SK-N-SH treated with all-trans-retinoic acid at 6 μM for 48 hours (cell line): Measurements from ENCODE around the gene CRIP1.

Experiments used
- ATAC-seq: fragments of 200-7000 bp; cut with Tn5 transposase; 3 replicates; pipeline ENCODE4 v1.9.1; 2020; ENCODE audit warnings: mild to moderate bottlenecking, moderate library complexity
- ARNTL ChIP-seq: fragments of 450-650 bp; formaldehyde crosslinking; IDR thresholded peaks from 2 replicates; pipeline ENCODE4 v1.5.0; 2020; ENCODE audit warnings: low read depth, mild to moderate bottlenecking, moderate library complexity, borderline replicate concordance
- BACH2 ChIP-seq: fragments of 250-450 bp; sonication (Bioruptor Pico); IDR thresholded peaks from 2 replicates; pipeline ENCODE4 v1.9.0; 2021; ENCODE audit warnings: mild to moderate bottlenecking, borderline replicate concordance
- CSDC2 ChIP-seq: fragments of 250-450 bp; sonication (Bioruptor Pico); IDR thresholded peaks from 2 replicates; pipeline ENCODE4 v1.5.0; 2020; ENCODE audit warnings: mild to moderate bottlenecking, moderate library complexity
- CSRNP3 ChIP-seq: fragments of 250-450 bp; sonication (Bioruptor Pico); IDR thresholded peaks from 2 replicates; pipeline ENCODE4 v1.5.1; 2021; ENCODE audit warnings: mild to moderate bottlenecking, moderate library complexity
- ESRRG ChIP-seq: fragments of 250-450 bp; sonication (Bioruptor Pico); IDR thresholded peaks from 2 replicates; pipeline ENCODE4 v1.6.1; 2021; ENCODE audit warnings: mild to moderate bottlenecking
- ISL1 ChIP-seq: fragments of 250-450 bp; sonication (Bioruptor Pico); IDR thresholded peaks from 2 replicates; pipeline ENCODE4 v2.1.2; 2022; ENCODE audit warnings: mild to moderate bottlenecking, moderate library complexity
- OSR1 ChIP-seq: fragments of 250-450 bp; sonication (Bioruptor Pico); IDR thresholded peaks from 2 replicates; pipeline ENCODE4 v1.8.0; 2022; ENCODE audit warnings: moderate library complexity, mild to moderate bottlenecking, inconsistent platforms
- PATZ1 ChIP-seq: fragments of 250-450 bp; sonication (Bioruptor Pico); IDR thresholded peaks from 2 replicates; pipeline ENCODE4 v1.8.0; 2020; ENCODE audit warnings: mild to moderate bottlenecking, moderate library complexity, borderline replicate concordance
- RARB ChIP-seq: fragments of 250-450 bp; sonication (Bioruptor Pico); IDR thresholded peaks from 2 replicates; pipeline ENCODE4 v1.8.0; 2021; ENCODE audit warnings: mild to moderate bottlenecking, moderate library complexity
- TCF4 ChIP-seq: fragments of 250-450 bp; sonication (Bioruptor Pico); IDR thresholded peaks from 2 replicates; pipeline ENCODE4 v1.8.0; 2021; ENCODE audit warnings: mild to moderate bottlenecking, moderate library complexity, borderline replicate concordance
- TOX ChIP-seq: fragments of 250-450 bp; sonication (Bioruptor Pico); IDR thresholded peaks from 2 replicates; pipeline ENCODE4 v1.8.0; 2021; ENCODE audit warnings: mild to moderate bottlenecking, moderate library complexity, borderline replicate concordance
- TSHZ2 ChIP-seq: fragments of 250-450 bp; sonication (Bioruptor Pico); IDR thresholded peaks from 2 replicates; pipeline ENCODE4 v1.5.0; 2020; ENCODE audit warnings: mild to moderate bottlenecking, moderate library complexity
- ZFP3 ChIP-seq: fragments of 250-450 bp; sonication (Bioruptor Pico); IDR thresholded peaks from 2 replicates; pipeline ENCODE4 v1.5.0; 2020; ENCODE audit warnings: mild to moderate bottlenecking, moderate library complexity
- ZFP30 ChIP-seq: fragments of 450-650 bp; formaldehyde crosslinking; IDR thresholded peaks from 2 replicates; pipeline ENCODE4 v1.5.0; 2022; ENCODE audit warnings: mild to moderate bottlenecking, moderate library complexity
- ZNF565 ChIP-seq: fragments of 450-650 bp; formaldehyde crosslinking; conservative IDR thresholded peaks from 2 replicates; pipeline ENCODE4 v1.5.0; 2020; ENCODE audit warnings: low read depth, mild to moderate bottlenecking, moderate library complexity
- ZNF8 ChIP-seq: fragments of 450-650 bp; formaldehyde crosslinking; IDR thresholded peaks from 2 replicates; pipeline ENCODE4 v1.5.0; 2020; ENCODE audit warnings: mild to moderate bottlenecking, moderate library complexity
- TF ChIP-seq, protein P1 (sequence below): fragments of 250-450 bp; sonication (Bioruptor Pico); IDR thresholded peaks from 2 replicates; pipeline ENCODE4 v1.5.1; 2020; ENCODE audit warnings: low read depth, mild to moderate bottlenecking, moderate library complexity

CRIP1 gene

DNA sequence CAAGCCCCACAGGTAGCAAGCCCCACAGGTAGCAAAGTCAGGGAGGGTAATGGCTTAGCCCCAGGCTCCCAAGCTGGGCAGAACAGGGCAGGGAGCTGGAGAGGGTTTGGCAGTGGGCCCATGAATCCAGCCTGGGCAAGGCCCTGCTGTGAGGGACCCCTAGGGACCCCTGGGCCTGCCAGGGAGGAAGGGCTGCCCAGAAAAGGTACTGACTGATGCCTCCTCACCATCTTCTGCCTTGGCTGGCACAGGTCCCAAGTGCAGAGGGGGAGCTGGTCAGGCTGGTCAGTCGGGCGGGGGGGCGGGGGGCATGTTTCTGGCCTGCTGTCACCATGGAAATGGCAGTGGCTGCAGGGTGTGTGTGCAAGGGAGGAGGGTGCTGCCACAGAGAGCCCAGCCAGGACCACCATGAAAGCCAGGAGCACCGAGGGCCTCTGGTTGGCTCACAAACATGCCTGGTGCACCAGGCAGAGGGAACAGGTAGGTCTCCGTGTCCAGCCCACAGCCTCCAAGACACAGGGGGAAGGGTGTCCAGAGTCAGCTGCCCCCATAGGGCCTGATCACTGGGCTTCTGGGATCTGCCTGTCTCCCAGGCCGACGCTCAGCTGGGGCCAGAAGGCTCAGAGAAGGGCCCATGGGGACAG, 13.5 kb upstream of the CRIP1 start:
- no peak; the same call in 2 of the 3 replicates for ATAC-seq
- TF ChIP-seq CSDC2 (no peak), ZFP3 (CRISPR knock-in tag) (no peak), ZFP30 (CRISPR knock-in tag) (no peak), ARNTL (CRISPR knock-in tag) (no peak), CSRNP3 (CRISPR knock-in tag) (no peak), TSHZ2 (CRISPR knock-in tag) (no peak), ZNF565 (CRISPR knock-in tag) (no peak), ESRRG (CRISPR knock-in tag) (no peak), RARB (no peak), BACH2 (CRISPR knock-in tag) (no peak), PATZ1 (no peak), OSR1 (CRISPR knock-in tag) (no peak), TCF4 (CRISPR knock-in tag) (no peak), TOX (CRISPR knock-in tag) (no peak)
- TF ChIP-seq, protein P1, sequence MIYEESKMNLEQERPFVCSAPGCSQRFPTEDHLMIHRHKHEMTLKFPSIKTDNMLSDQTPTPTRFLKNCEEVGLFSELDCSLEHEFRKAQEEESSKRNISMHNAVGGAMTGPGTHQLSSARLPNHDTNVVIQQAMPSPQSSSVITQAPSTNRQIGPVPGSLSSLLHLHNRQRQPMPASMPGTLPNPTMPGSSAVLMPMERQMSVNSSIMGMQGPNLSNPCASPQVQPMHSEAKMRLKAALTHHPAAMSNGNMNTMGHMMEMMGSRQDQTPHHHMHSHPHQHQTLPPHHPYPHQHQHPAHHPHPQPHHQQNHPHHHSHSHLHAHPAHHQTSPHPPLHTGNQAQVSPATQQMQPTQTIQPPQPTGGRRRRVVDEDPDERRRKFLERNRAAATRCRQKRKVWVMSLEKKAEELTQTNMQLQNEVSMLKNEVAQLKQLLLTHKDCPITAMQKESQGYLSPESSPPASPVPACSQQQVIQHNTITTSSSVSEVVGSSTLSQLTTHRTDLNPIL (CRISPR knock-in tag): no peak

GRCh38 chr14:105473677-105474482, 12.8 kb upstream of the CRIP1 start:
- TF ChIP-seq PATZ1 (peak; percentile 20; the same call in 1 of the 2 replicates), BACH2 (CRISPR knock-in tag) (no peak)
- ATAC-seq: peak; percentile 66

GRCh38 chr14:105474483-105475268, 12.0 kb upstream of the CRIP1 start, which contains the start of gene CRIP2:
Gene CRIP2 (plus strand): TSS chr14:105474821. CDS start chr14:105474863, 42 bp downstream.
- peak; percentile 3 for ATAC-seq
- no peak for TF ChIP-seq PATZ1
- no peak for TF ChIP-seq ARNTL (CRISPR knock-in tag)
- TF ChIP-seq TCF4 (CRISPR knock-in tag): no peak
- TF ChIP-seq BACH2 (CRISPR knock-in tag): no peak
- TF ChIP-seq OSR1 (CRISPR knock-in tag): no peak
- TF ChIP-seq CSDC2: no peak
- no peak for TF ChIP-seq TSHZ2 (CRISPR knock-in tag)
- no peak for TF ChIP-seq ZFP3 (CRISPR knock-in tag)
- TF ChIP-seq ESRRG (CRISPR knock-in tag): no peak
- TF ChIP-seq TOX (CRISPR knock-in tag): no peak
- no peak for TF ChIP-seq ZNF8
- TF ChIP-seq ISL1 (CRISPR knock-in tag): no peak
